ENCODE measurements around the gene DNAJC7. TPM values are rescaled to one million over a fixed set of nuclear protein-coding genes. Genes with fewer than 3 reads are reported as not detected.

DNAJC7 gene
- 124 and 129 TPM in 2 replicates for total RNA-seq

- intact Hi-C loops (cut with micrococcal nuclease): loop anchor here (1.0 to 5.0 kb wide), 9 partner anchors 51 to 1990 kb away; partner anchors contain the start of genes CNP, DHX58, KAT2A and KCNH4
- no peaks in the 10 kb centered on the region for H3K27me3 Mint-ChIP-seq (ENCODE audit: insufficient read depth)
- H3K36me3 Mint-ChIP-seq (ENCODE audit: low read depth): peaks cover 25% of the 10 kb centered on the region
- H3K4me1 Mint-ChIP-seq (ENCODE audit: low read depth): peaks cover 54% of the 10 kb centered on the region
- no peaks in the 10 kb centered on the region for H3K9me3 Mint-ChIP-seq
- peak; percentile 87 for DNase-seq (ENCODE audit: low spot score)
- peak within 1 kb of the TSS; percentile 100 for H3K4me3 Mint-ChIP-seq
- peak within 1 kb of the TSS; percentile 99 for H3K27ac Mint-ChIP-seq
These were observed at the start of gene DNAJC7 for GRCh38 chr17:42016941-42017865. DNAJC7 (minus strand) TSS chr17:42017439; CDS start chr17:42017416, 23 bp downstream.

GRCh38 chr17:42065201-42065600 is 48.0 kb upstream of the DNAJC7 start:
- no peak overlapping the region for H3K4me3 Mint-ChIP-seq
- no peaks in the 10 kb centered on the region for H3K9me3 Mint-ChIP-seq
- no peaks in the 10 kb centered on the region for H3K36me3 Mint-ChIP-seq (ENCODE audit: low read depth)
- H3K4me1 Mint-ChIP-seq (ENCODE audit: low read depth): peaks cover 22% of the 10 kb centered on the region
- peaks cover 3% of the 10 kb centered on the region for H3K27me3 Mint-ChIP-seq (ENCODE audit: insufficient read depth)
- intact Hi-C loops (cut with micrococcal nuclease): no loop called here
- H3K27ac Mint-ChIP-seq: peak overlapping the region; percentile 40
- no peak for DNase-seq (ENCODE audit: low spot score)

- Mint-ChIP-seq H3K27me3 (ENCODE audit: insufficient read depth) (peaks cover 5% of the 10 kb centered on the region), H3K27ac (no peak overlapping the region), H3K4me3 (no peak overlapping the region), H3K4me1 (ENCODE audit: low read depth) (peaks cover 22% of the 10 kb centered on the region), H3K9me3 (no peaks in the 10 kb centered on the region), H3K36me3 (ENCODE audit: low read depth) (no peaks in the 10 kb centered on the region)
- no peak for DNase-seq (ENCODE audit: low spot score)
- intact Hi-C loops (cut with micrococcal nuclease): no loop called here
These were observed 45.4 kb upstream of the DNAJC7 start for GRCh38 chr17:42062681-42063080.

- H3K27me3 Mint-ChIP-seq (ENCODE audit: insufficient read depth): peaks cover 5% of the 10 kb centered on the region
- H3K4me1 Mint-ChIP-seq (ENCODE audit: low read depth): peaks cover 22% of the 10 kb centered on the region
- H3K4me3 Mint-ChIP-seq: no peak overlapping the region
- DNase-seq (ENCODE audit: low spot score): no peak
- H3K9me3 Mint-ChIP-seq: no peaks in the 10 kb centered on the region
- intact Hi-C loops (cut with micrococcal nuclease): no loop called here
- no peak overlapping the region for H3K27ac Mint-ChIP-seq
- H3K36me3 Mint-ChIP-seq (ENCODE audit: low read depth): no peaks in the 10 kb centered on the region
These were observed 44.6 kb upstream of the DNAJC7 start for GRCh38 chr17:42061646-42062487.

GRCh38 chr17:42060231-42060630 is 43.0 kb upstream of the DNAJC7 start:
- Mint-ChIP-seq H3K36me3 (ENCODE audit: low read depth) (no peaks in the 10 kb centered on the region), H3K27ac (no peak overlapping the region), H3K4me3 (no peak overlapping the region), H3K4me1 (ENCODE audit: low read depth) (peaks cover 20% of the 10 kb centered on the region), H3K27me3 (ENCODE audit: insufficient read depth) (peaks cover 5% of the 10 kb centered on the region), H3K9me3 (no peaks in the 10 kb centered on the region)
- DNase-seq (ENCODE audit: low spot score): no peak
- intact Hi-C loops (cut with micrococcal nuclease): no loop called here

- Mint-ChIP-seq H3K4me1 (ENCODE audit: low read depth) (peaks cover 17% of the 10 kb centered on the region), H3K4me3 (no peak overlapping the region), H3K27me3 (ENCODE audit: insufficient read depth) (peaks cover 8% of the 10 kb centered on the region), H3K36me3 (ENCODE audit: low read depth) (no peaks in the 10 kb centered on the region), H3K27ac (no peak overlapping the region), H3K9me3 (no peaks in the 10 kb centered on the region)
- intact Hi-C loops (cut with micrococcal nuclease): no loop called here
- DNase-seq (ENCODE audit: low spot score): no peak
These were observed 42.6 kb upstream of the DNAJC7 start for GRCh38 chr17:42059815-42060214.

- Mint-ChIP-seq H3K9me3 (no peaks in the 10 kb centered on the region), H3K27me3 (ENCODE audit: insufficient read depth) (peaks cover 9% of the 10 kb centered on the region), H3K36me3 (ENCODE audit: low read depth) (no peaks in the 10 kb centered on the region), H3K27ac (no peak overlapping the region), H3K4me1 (ENCODE audit: low read depth) (no peaks in the 10 kb centered on the region), H3K4me3 (no peak overlapping the region)
- DNase-seq (ENCODE audit: low spot score): no peak
- intact Hi-C loops (cut with micrococcal nuclease): no loop called here
These were observed 40.8 kb upstream of the DNAJC7 start for GRCh38 chr17:42058063-42058462.

GRCh38 chr17:42056635-42057034 is 39.4 kb upstream of the DNAJC7 start:
- Mint-ChIP-seq H3K27ac (no peak overlapping the region), H3K4me3 (no peak overlapping the region), H3K9me3 (no peaks in the 10 kb centered on the region), H3K36me3 (ENCODE audit: low read depth) (no peaks in the 10 kb centered on the region), H3K27me3 (ENCODE audit: insufficient read depth) (peaks cover 23% of the 10 kb centered on the region), H3K4me1 (ENCODE audit: low read depth) (no peaks in the 10 kb centered on the region)
- intact Hi-C loops (cut with micrococcal nuclease): no loop called here
- DNase-seq (ENCODE audit: low spot score): no peak

GRCh38 chr17:42055496-42055895 is 38.3 kb upstream of the DNAJC7 start:
- intact Hi-C loops (cut with micrococcal nuclease): no loop called here
- Mint-ChIP-seq H3K27me3 (ENCODE audit: insufficient read depth) (peaks cover 33% of the 10 kb centered on the region), H3K4me1 (ENCODE audit: low read depth) (peaks cover 7% of the 10 kb centered on the region), H3K4me3 (no peak overlapping the region), H3K9me3 (no peaks in the 10 kb centered on the region), H3K36me3 (ENCODE audit: low read depth) (no peaks in the 10 kb centered on the region), H3K27ac (no peak overlapping the region)
- DNase-seq (ENCODE audit: low spot score): no peak

- Mint-ChIP-seq H3K9me3 (no peaks in the 10 kb centered on the region), H3K27ac (no peak overlapping the region), H3K36me3 (ENCODE audit: low read depth) (no peaks in the 10 kb centered on the region), H3K4me1 (ENCODE audit: low read depth) (peaks cover 7% of the 10 kb centered on the region), H3K27me3 (ENCODE audit: insufficient read depth) (peaks cover 34% of the 10 kb centered on the region), H3K4me3 (no peak overlapping the region)
- no peak for DNase-seq (ENCODE audit: low spot score)
- intact Hi-C loops (cut with micrococcal nuclease): no loop called here
These were observed 37.8 kb upstream of the DNAJC7 start for GRCh38 chr17:42055027-42055426.

- peaks cover 43% of the 10 kb centered on the region for H3K27me3 Mint-ChIP-seq (ENCODE audit: insufficient read depth)
- DNase-seq (ENCODE audit: low spot score): no peak
- no peak overlapping the region for H3K4me3 Mint-ChIP-seq
- peaks cover 7% of the 10 kb centered on the region for H3K4me1 Mint-ChIP-seq (ENCODE audit: low read depth)
- intact Hi-C loops (cut with micrococcal nuclease): no loop called here
- no peaks in the 10 kb centered on the region for H3K9me3 Mint-ChIP-seq
- H3K27ac Mint-ChIP-seq: no peak overlapping the region
- no peaks in the 10 kb centered on the region for H3K36me3 Mint-ChIP-seq (ENCODE audit: low read depth)
These were observed 36.7 kb upstream of the DNAJC7 start for GRCh38 chr17:42053731-42054500.

GRCh38 chr17:42052346-42052877 is 35.2 kb upstream of the DNAJC7 start:
- intact Hi-C loops (cut with micrococcal nuclease): no loop called here
- DNase-seq (ENCODE audit: low spot score): no peak
- Mint-ChIP-seq H3K9me3 (no peaks in the 10 kb centered on the region), H3K27me3 (ENCODE audit: insufficient read depth) (peaks cover 51% of the 10 kb centered on the region), H3K4me1 (ENCODE audit: low read depth) (peaks cover 7% of the 10 kb centered on the region), H3K27ac (no peak overlapping the region), H3K36me3 (ENCODE audit: low read depth) (no peaks in the 10 kb centered on the region), H3K4me3 (no peak overlapping the region)
